A673 (cell line): ENCODE measurements around the gene PCLO. TPM values are rescaled to one million over a fixed set of nuclear protein-coding genes. Genes with fewer than 3 reads are reported as not detected.

Experiments used
- BruUV-seq: library from RNA; stranded (reverse); fragments of 400-500 nt; replicated peaks from 2 replicates; lab custom pipeline; 2021; lab: Mats Ljungman, UMichigan
- CTCF ChIA-PET: fragments of 300-600 bp; sonication (Branson Sonifier 250); formaldehyde crosslinking; loops from one replicate; lab custom pipeline; 2022; ENCODE audit warnings: antibody characterized with exemption; lab: Charles Lee
- POLR2A ChIA-PET: fragments of 300-600 bp; sonication (Branson Sonifier 250); formaldehyde crosslinking; loops from one replicate; lab custom pipeline; 2022; ENCODE audit warnings: antibody characterized with exemption; ENCODE audit not compliant: low non-redundant PET; lab: Charles Lee
- DNase-seq: peaks from one replicate; pipeline ENCODE4 v3.0.0-alpha.2; 2015; ENCODE audit warnings: low spot score
- H3K27ac ChIP-seq: fragments of 200-600 bp; sonication (generic); 2 replicates; pipeline ENCODE4 v1.5.1; 2016; ENCODE audit warnings: mixed run types, low read depth, mild to moderate bottlenecking, mixed read lengths, antibody characterized with exemption, low read length; ENCODE audit not compliant: poor library complexity, severe bottlenecking
- H3K27me3 ChIP-seq: fragments of 200-600 bp; sonication (generic); replicated peaks from 2 replicates; pipeline ENCODE4 v1.6.1; 2017; ENCODE audit warnings: mixed run types, low read depth, mild to moderate bottlenecking, mixed read lengths, antibody characterized with exemption, low read length; ENCODE audit not compliant: insufficient read depth, poor library complexity
- H3K36me3 ChIP-seq: fragments of 200-600 bp; sonication (generic); 2 replicates; pipeline ENCODE4 v1.6.1; 2016; ENCODE audit warnings: mixed run types, mild to moderate bottlenecking, mixed read lengths, antibody characterized with exemption, low read length; ENCODE audit not compliant: insufficient read depth, poor library complexity, severe bottlenecking
- H3K4me1 ChIP-seq: fragments of 200-600 bp; sonication (generic); 2 replicates; pipeline ENCODE4 v1.6.1; 2017; ENCODE audit warnings: mixed run types, mild to moderate bottlenecking, mixed read lengths, antibody characterized with exemption, low read length; ENCODE audit not compliant: insufficient read depth, poor library complexity, severe bottlenecking
- H3K4me3 ChIP-seq: fragments of 200-600 bp; sonication (generic); 2 replicates; pipeline ENCODE4 v1.5.1; 2016; ENCODE audit warnings: low read depth, mixed run types, mild to moderate bottlenecking, mixed read lengths, low read length; ENCODE audit not compliant: poor library complexity, severe bottlenecking
- H3K9me3 ChIP-seq: fragments of 200-600 bp; sonication (generic); 2 replicates; pipeline ENCODE4 v1.6.1; 2016; ENCODE audit warnings: mixed run types, low read depth, mild to moderate bottlenecking, mixed read lengths, antibody characterized with exemption, low read length; ENCODE audit not compliant: poor library complexity, severe bottlenecking
- CTCF ChIP-seq: fragments of 300-800, 200-600 bp; sonication (generic); conservative IDR thresholded peaks from 2 replicates; pipeline ENCODE4 v1.5.1; 2017; ENCODE audit warnings: low read depth, mild to moderate bottlenecking, antibody characterized with exemption, low read length, moderate library complexity, mixed read lengths
- EZH2 ChIP-seq: fragments of 200-600 bp; sonication (generic); IDR thresholded peaks from 2 replicates; pipeline ENCODE4 v1.6.1; 2017; ENCODE audit warnings: borderline replicate concordance, low read depth, mild to moderate bottlenecking, mixed read lengths, antibody characterized with exemption, low read length; ENCODE audit not compliant: poor library complexity, severe bottlenecking
- intact Hi-C: fragments of 100-400 bp; cut with micrococcal nuclease; formaldehyde crosslinking; loops from one replicate; pipeline ENCODE4 v1.10.0; 2022; ENCODE audit not compliant: unreplicated experiment
- total RNA-seq: library from RNA; stranded (reverse); gene quantifications from 2 replicates; pipeline ENCODE4 v1.2.3, GENCODE V29; 2021

The PCLO gene
- total RNA-seq, 1 experiment from 2014 or later: 2.1 TPM

DNA sequence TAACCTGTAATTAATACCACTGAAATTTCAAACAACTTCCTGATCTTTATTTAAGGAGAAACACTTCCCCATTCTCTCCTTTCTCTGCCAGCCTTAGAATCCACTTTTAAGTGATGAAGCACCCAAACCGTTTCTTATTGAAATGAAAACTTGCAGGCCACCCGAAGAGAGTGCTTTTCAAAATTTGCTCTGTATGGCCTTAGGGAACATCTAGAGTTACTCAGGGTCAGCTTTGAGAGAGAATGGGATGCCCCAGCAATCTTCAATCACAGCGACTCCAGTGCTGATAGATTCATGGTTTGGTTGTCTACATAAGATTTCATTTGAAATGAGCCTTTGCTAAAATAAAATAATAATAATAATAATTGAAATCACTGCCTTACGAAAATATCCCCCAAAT lies 323.1 kb downstream of the PCLO start:
- no peak overlapping the region for H3K4me3 ChIP-seq
- peaks cover 6% of the 10 kb centered on the region for H3K9me3 ChIP-seq
- intact Hi-C loops: no loop called here
- TF ChIP-seq EZH2 (no peak), CTCF (no peak)
- peaks cover 21% of the 10 kb centered on the region for H3K4me1 ChIP-seq
- ChIA-PET POLR2A (no interaction called here), CTCF (interaction anchor here (0.8 kb wide), 1 partner anchor 29 kb away, joined by 3 read pairs; no protein-coding TSS in a partner anchor)
- DNase-seq: peak; percentile 33
- H3K27ac ChIP-seq: no peak overlapping the region
- H3K27me3 ChIP-seq: no peaks in the 10 kb centered on the region
- BruUV-seq: no TSS peak
- H3K36me3 ChIP-seq: no peaks in the 10 kb centered on the region

DNA sequence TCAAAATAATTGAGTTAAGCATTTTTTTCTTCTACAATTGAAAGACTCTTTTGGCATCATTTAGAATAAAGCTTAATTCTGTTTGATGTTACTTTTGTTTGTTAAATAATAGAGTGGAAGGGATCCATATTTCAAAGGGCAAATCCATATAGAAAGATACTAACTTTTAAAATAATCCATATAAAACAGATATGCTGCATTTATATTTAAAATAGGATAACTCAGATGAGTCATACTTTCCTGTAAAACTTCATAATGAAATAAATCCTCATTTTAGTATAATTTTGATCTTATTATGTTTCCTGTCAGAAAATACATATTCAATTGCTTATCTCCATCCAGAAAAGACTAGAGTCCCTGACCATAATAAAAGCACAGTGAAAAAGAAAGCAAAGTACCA lies 323.6 kb downstream of the PCLO start:
- no peak for DNase-seq
- Histone ChIP-seq H3K4me3 (no peak overlapping the region), H3K9me3 (peaks cover 6% of the 10 kb centered on the region), H3K27ac (no peak overlapping the region), H3K27me3 (no peaks in the 10 kb centered on the region), H3K4me1 (peaks cover 21% of the 10 kb centered on the region), H3K36me3 (no peaks in the 10 kb centered on the region)
- no peak for TF ChIP-seq CTCF
- no peak for TF ChIP-seq EZH2
- CTCF ChIA-PET: interaction anchor here (0.8 kb wide), 1 partner anchor 29 kb away, joined by 3 read pairs; no protein-coding TSS in a partner anchor
- no TSS peak for BruUV-seq
- POLR2A ChIA-PET: no interaction called here
- intact Hi-C loops: no loop called here

DNA sequence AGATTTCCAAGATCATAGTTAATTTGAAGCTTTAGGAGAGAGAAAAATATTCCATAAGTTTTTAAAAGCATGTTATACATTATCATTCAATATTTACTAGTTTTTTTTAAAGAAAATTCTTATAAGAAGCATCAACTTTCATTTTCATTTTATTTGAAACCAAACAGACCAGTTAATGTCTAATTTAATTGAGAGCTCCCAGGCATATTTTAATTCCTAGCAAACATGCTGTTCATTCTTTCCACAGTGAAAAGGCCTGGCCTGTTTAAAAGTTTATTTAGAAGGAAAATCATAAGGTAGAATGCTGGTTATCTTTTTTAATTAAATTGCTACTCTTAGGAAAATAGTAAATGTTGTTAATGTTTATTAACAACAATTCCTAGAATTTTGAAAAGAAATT lies 324.4 kb downstream of the PCLO start:
- Histone ChIP-seq H3K4me3 (no peak overlapping the region), H3K27ac (no peak overlapping the region), H3K36me3 (no peaks in the 10 kb centered on the region), H3K9me3 (peaks cover 6% of the 10 kb centered on the region), H3K27me3 (no peaks in the 10 kb centered on the region), H3K4me1 (peaks cover 21% of the 10 kb centered on the region)
- POLR2A ChIA-PET: no interaction called here
- TF ChIP-seq EZH2: no peak
- no peak for TF ChIP-seq CTCF
- no peak for DNase-seq
- CTCF ChIA-PET: no interaction called here
- no TSS peak for BruUV-seq
- intact Hi-C loops: no loop called here
